Measurements from ENCODE around the gene ACTRT2. TPM values are rescaled to one million over a fixed set of nuclear protein-coding genes. Genes with fewer than 3 reads are reported as not detected.

The ACTRT2 gene
- polyA plus RNA-seq, 1 donor (not counting 4 experiments of a cell fraction or from before 2014, with no cell fraction given): not detected

GRCh38 chr1:3052501-3052900 is 31.2 kb downstream of the ACTRT2 start:
- Histone ChIP-seq H4K20me1 (ENCODE audit: control insufficient read depth, extremely low read depth, insufficient read depth, low read length) (no peaks in the 10 kb centered on the region), H3K4me1 (ENCODE audit: control insufficient read depth, extremely low read depth, insufficient read depth, low read length) (no peaks in the 10 kb centered on the region), H3K36me3 (ENCODE audit: control insufficient read depth in 2 of 2, extremely low read depth in 1 of 2, insufficient read depth in 2 of 2, low read length in 2 of 2) (no peaks in the 10 kb centered on the region), H3K27me3 (ENCODE audit: control insufficient read depth, extremely low read depth, insufficient read depth, low read length) (no peaks in the 10 kb centered on the region), H3K4me2 (ENCODE audit: control insufficient read depth, extremely low read depth, insufficient read depth, low read depth, low read length) (no peak overlapping the region), H3K79me2 (ENCODE audit: control insufficient read depth, insufficient read depth, low read length) (no peaks in the 10 kb centered on the region), H3K9ac (ENCODE audit: control insufficient read depth, extremely low read depth, insufficient read depth, low read length) (no peak overlapping the region), H3K27ac (ENCODE audit: control insufficient read depth, insufficient read depth, low read length) (no peak overlapping the region), H2AFZ (ENCODE audit: control insufficient read depth, low read length) (no peak overlapping the region), H3K4me3 (ENCODE audit: control insufficient read depth in 2 of 3, extremely low read depth in 1 of 3, insufficient read depth in 2 of 3, low read depth in 1 of 3, low read length in 3 of 3) (no peak overlapping the region), H3K9me1 (ENCODE audit: control insufficient read depth, extremely low read depth, insufficient read depth, low read length) (no peaks in the 10 kb centered on the region), H3K9me3 (ENCODE audit: control insufficient read depth, low read depth, low read length) (peaks cover 4% of the 10 kb centered on the region)
- dilution Hi-C loops (cut with MboI; ENCODE audit: extremely low pct_ligation_motif_present, low sequenced_read_pairs): no loop called here
- DNase-seq (ENCODE audit: low read depth, low spot score) (no peak), FAIRE-seq (no peak)
- no peak for TF ChIP-seq EZH2 (IDR thresholded peaks at IDR 0.05; ENCODE audit: low read length)
- TF ChIP-seq, protein P1, sequence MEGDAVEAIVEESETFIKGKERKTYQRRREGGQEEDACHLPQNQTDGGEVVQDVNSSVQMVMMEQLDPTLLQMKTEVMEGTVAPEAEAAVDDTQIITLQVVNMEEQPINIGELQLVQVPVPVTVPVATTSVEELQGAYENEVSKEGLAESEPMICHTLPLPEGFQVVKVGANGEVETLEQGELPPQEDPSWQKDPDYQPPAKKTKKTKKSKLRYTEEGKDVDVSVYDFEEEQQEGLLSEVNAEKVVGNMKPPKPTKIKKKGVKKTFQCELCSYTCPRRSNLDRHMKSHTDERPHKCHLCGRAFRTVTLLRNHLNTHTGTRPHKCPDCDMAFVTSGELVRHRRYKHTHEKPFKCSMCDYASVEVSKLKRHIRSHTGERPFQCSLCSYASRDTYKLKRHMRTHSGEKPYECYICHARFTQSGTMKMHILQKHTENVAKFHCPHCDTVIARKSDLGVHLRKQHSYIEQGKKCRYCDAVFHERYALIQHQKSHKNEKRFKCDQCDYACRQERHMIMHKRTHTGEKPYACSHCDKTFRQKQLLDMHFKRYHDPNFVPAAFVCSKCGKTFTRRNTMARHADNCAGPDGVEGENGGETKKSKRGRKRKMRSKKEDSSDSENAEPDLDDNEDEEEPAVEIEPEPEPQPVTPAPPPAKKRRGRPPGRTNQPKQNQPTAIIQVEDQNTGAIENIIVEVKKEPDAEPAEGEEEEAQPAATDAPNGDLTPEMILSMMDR (optimal IDR thresholded peaks at IDR 0.05 in 1 of 3, IDR thresholded peaks at IDR 0.05 in 1 of 3, conservative IDR thresholded peaks at IDR 0.05 in 1 of 3; ENCODE audit: extremely low read depth in 1 of 3, insufficient read depth in 2 of 3, low read length in 3 of 3): no peak

- H3K4me1 ChIP-seq (ENCODE audit: control insufficient read depth, extremely low read depth, insufficient read depth, low read length): no peaks in the 10 kb centered on the region
- no peak overlapping the region for H3K9ac ChIP-seq (ENCODE audit: control insufficient read depth, extremely low read depth, insufficient read depth, low read length)
- H3K36me3 ChIP-seq (ENCODE audit: control insufficient read depth in 2 of 2, extremely low read depth in 1 of 2, insufficient read depth in 2 of 2, low read length in 2 of 2): no peaks in the 10 kb centered on the region
- H4K20me1 ChIP-seq (ENCODE audit: control insufficient read depth, extremely low read depth, insufficient read depth, low read length): no peaks in the 10 kb centered on the region
- peaks cover 4% of the 10 kb centered on the region for H3K9me3 ChIP-seq (ENCODE audit: control insufficient read depth, low read depth, low read length)
- no peak overlapping the region for H2AFZ ChIP-seq (ENCODE audit: control insufficient read depth, low read length)
- no peak for DNase-seq (ENCODE audit: low read depth, low spot score)
- no peaks in the 10 kb centered on the region for H3K79me2 ChIP-seq (ENCODE audit: control insufficient read depth, insufficient read depth, low read length)
- no peak overlapping the region for H3K4me3 ChIP-seq (ENCODE audit: control insufficient read depth in 2 of 3, extremely low read depth in 1 of 3, insufficient read depth in 2 of 3, low read depth in 1 of 3, low read length in 3 of 3)
- TF ChIP-seq, protein P1 (optimal IDR thresholded peaks at IDR 0.05 in 1 of 3, IDR thresholded peaks at IDR 0.05 in 1 of 3, conservative IDR thresholded peaks at IDR 0.05 in 1 of 3; ENCODE audit: extremely low read depth in 1 of 3, insufficient read depth in 2 of 3, low read length in 3 of 3): no peak
- no peak for TF ChIP-seq EZH2 (IDR thresholded peaks at IDR 0.05; ENCODE audit: low read length)
- no peaks in the 10 kb centered on the region for H3K9me1 ChIP-seq (ENCODE audit: control insufficient read depth, extremely low read depth, insufficient read depth, low read length)
- dilution Hi-C loops (cut with MboI; ENCODE audit: extremely low pct_ligation_motif_present, low sequenced_read_pairs): no loop called here
- no peak overlapping the region for H3K27ac ChIP-seq (ENCODE audit: control insufficient read depth, insufficient read depth, low read length)
- no peaks in the 10 kb centered on the region for H3K27me3 ChIP-seq (ENCODE audit: control insufficient read depth, extremely low read depth, insufficient read depth, low read length)
- no peak for FAIRE-seq
- H3K4me2 ChIP-seq (ENCODE audit: control insufficient read depth, extremely low read depth, insufficient read depth, low read depth, low read length): no peak overlapping the region
These were observed 32.2 kb downstream of the ACTRT2 start for GRCh38 chr1:3053366-3053980.
